OCI-LY1 (cell line): ENCODE data around the gene EML4.

Experiments
- H2AFZ ChIP-seq: fragments of 200-600 bp; sonication (generic), shearing (Covaris generic); 2 replicates; pipeline ENCODE4 v1.6.0; 2014; ENCODE audit warnings: antibody characterized with exemption, mild to moderate bottlenecking, low read length
- H3F3A ChIP-seq: fragments of 200-600 bp; sonication (generic), shearing (Covaris generic); 2 replicates; pipeline ENCODE4 v1.6.0; 2014; ENCODE audit warnings: mild to moderate bottlenecking, antibody characterized with exemption, low read length, moderate library complexity; ENCODE audit not compliant: insufficient read depth
- H3K27ac ChIP-seq: fragments of 200-600 bp; sonication (generic); 2 replicates; pipeline ENCODE4 v1.5.1; 2014; ENCODE audit warnings: low read length, mixed run types, mild to moderate bottlenecking, low read depth; ENCODE audit not compliant: poor library complexity, severe bottlenecking
- H3K27me3 ChIP-seq: fragments of 200-600 bp; sonication (generic); 2 replicates; pipeline ENCODE4 v1.6.0; 2014; ENCODE audit warnings: antibody characterized with exemption, mild to moderate bottlenecking, low read length, moderate library complexity; ENCODE audit not compliant: insufficient read depth
- H3K36me3 ChIP-seq: fragments of 200-600 bp; sonication (generic); 2 replicates; pipeline ENCODE4 v1.6.1; 2014; ENCODE audit warnings: mild to moderate bottlenecking, antibody characterized with exemption, low read length, moderate library complexity, mixed read lengths; ENCODE audit not compliant: insufficient read depth
- H3K4me1 ChIP-seq: fragments of 200-600 bp; sonication (generic); 2 replicates; pipeline ENCODE4 v1.5.1; 2014; ENCODE audit warnings: mild to moderate bottlenecking, low read length, moderate library complexity; ENCODE audit not compliant: insufficient read depth, severe bottlenecking
- H3K4me2 ChIP-seq: fragments of 200-600 bp; sonication (generic), shearing (Covaris generic); 2 replicates; pipeline ENCODE4 v1.6.1; 2014; ENCODE audit warnings: low read length
- H3K4me3 ChIP-seq: fragments of 200-600 bp; sonication (generic); 2 replicates; pipeline ENCODE4 v1.5.1; 2014; ENCODE audit warnings: low read length, low read depth, mild to moderate bottlenecking, mixed read lengths; ENCODE audit not compliant: poor library complexity, severe bottlenecking
- H3K79me2 ChIP-seq: fragments of 200-600 bp; shearing (Covaris generic); 2 replicates; pipeline ENCODE4 v1.6.1; 2016; ENCODE audit warnings: mixed run types, low read length, mixed read lengths; ENCODE audit not compliant: insufficient read depth
- H3K9ac ChIP-seq: fragments of 200-600 bp; sonication (generic), shearing (Covaris generic); 2 replicates; pipeline ENCODE4 v1.6.1; 2014; ENCODE audit warnings: mild to moderate bottlenecking, low read length, mixed read lengths
- H3K9me2 ChIP-seq: fragments of 200-600 bp; sonication (generic), shearing (Covaris generic); 2 replicates; pipeline ENCODE4 v1.6.1; 2014; ENCODE audit warnings: low read depth, mild to moderate bottlenecking, low read length, mixed read lengths
- H3K9me3 ChIP-seq: fragments of 200-600 bp; shearing (Covaris generic); 2 replicates; pipeline ENCODE4 v1.6.1; 2014; ENCODE audit warnings: low read length, mixed read lengths
- H4K20me1 ChIP-seq: fragments of 200-600 bp; sonication (generic), shearing (Covaris generic); 2 replicates; pipeline ENCODE4 v1.6.0; 2016; ENCODE audit warnings: mild to moderate bottlenecking, low read length; ENCODE audit not compliant: insufficient read depth
- CTCF ChIP-seq: fragments of 200-600 bp; sonication (generic), shearing (Covaris generic); IDR thresholded peaks from 2 replicates; pipeline ENCODE4 v1.5.1; 2017; ENCODE audit warnings: mild to moderate bottlenecking, antibody characterized with exemption, low read length, moderate library complexity, mixed read lengths
- EZH2 ChIP-seq: fragments of 200-600 bp; sonication (generic), shearing (Covaris generic); IDR thresholded peaks from 2 replicates; pipeline ENCODE4 v1.8.0; 2017; ENCODE audit warnings: borderline replicate concordance, mixed run types, mild to moderate bottlenecking, antibody characterized with exemption, low read length, moderate library complexity, mixed read lengths

Gene EML4

DNA sequence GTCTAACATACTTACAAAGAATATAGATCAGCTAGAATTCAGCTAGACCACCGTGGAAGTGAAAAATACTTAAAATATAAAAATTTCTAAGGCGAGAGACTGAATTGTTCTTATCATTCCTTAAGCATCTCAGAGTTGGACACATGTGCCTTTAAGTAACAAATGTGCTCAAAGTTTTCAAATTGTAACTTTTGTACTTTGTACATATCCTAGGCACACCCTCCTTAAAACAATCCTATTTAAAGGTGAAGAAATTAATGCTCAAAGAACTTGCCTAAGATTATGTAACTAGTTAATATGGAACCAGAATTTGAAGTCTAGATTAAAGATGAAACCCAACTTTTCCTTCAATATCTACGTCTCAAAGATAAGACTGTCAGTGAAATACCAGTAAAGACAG, 74.1 kb downstream of the EML4 start:
- Histone ChIP-seq H2AFZ (no peak overlapping the region), H4K20me1 (no peaks in the 10 kb centered on the region), H3K9me2 (no peaks in the 10 kb centered on the region), H3K4me2 (no peak overlapping the region), H3K9ac (no peak overlapping the region), H3K4me1 (no peaks in the 10 kb centered on the region), H3K9me3 (no peaks in the 10 kb centered on the region), H3K36me3 (no peaks in the 10 kb centered on the region), H3K27ac (no peak overlapping the region), H3F3A (no peaks in the 10 kb centered on the region), H3K79me2 (no peaks in the 10 kb centered on the region), H3K27me3 (no peaks in the 10 kb centered on the region), H3K4me3 (no peak overlapping the region)
- TF ChIP-seq CTCF = no peak
- TF ChIP-seq EZH2 = no peak

GRCh38 chr2:42244520-42244919, 75.4 kb downstream of the EML4 start:
- Histone ChIP-seq H3K4me1 (peaks cover 2% of the 10 kb centered on the region), H3K79me2 (no peaks in the 10 kb centered on the region), H3K4me2 (no peak overlapping the region), H3K27me3 (no peaks in the 10 kb centered on the region), H3F3A (no peaks in the 10 kb centered on the region), H3K9ac (no peak overlapping the region), H3K36me3 (no peaks in the 10 kb centered on the region), H3K9me3 (no peaks in the 10 kb centered on the region), H4K20me1 (no peaks in the 10 kb centered on the region), H3K27ac (no peak overlapping the region), H3K9me2 (no peaks in the 10 kb centered on the region), H3K4me3 (no peak overlapping the region), H2AFZ (no peak overlapping the region)
- TF ChIP-seq EZH2 = no peak
- TF ChIP-seq CTCF = no peak

DNA sequence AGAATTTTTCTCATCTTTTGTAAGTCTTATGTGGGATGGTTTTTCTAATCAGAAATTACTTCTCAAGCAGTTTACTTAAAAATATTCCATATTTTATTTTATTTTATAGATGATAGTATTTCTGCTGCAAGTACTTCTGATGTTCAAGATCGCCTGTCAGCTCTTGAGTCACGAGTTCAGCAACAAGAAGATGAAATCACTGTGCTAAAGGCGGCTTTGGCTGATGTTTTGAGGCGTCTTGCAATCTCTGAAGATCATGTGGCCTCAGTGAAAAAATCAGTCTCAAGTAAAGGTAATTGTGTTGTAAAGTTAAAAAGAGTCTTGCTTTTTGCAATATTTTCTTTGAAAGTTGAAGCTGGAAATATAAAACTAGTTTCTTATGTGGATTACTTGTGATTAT, 76.2 kb downstream of the EML4 start:
- Histone ChIP-seq H3K9me3 (no peaks in the 10 kb centered on the region), H2AFZ (no peak overlapping the region), H3K4me2 (no peak overlapping the region), H3K79me2 (no peaks in the 10 kb centered on the region), H3K9me2 (no peaks in the 10 kb centered on the region), H3K27me3 (no peaks in the 10 kb centered on the region), H3F3A (no peaks in the 10 kb centered on the region), H3K36me3 (no peaks in the 10 kb centered on the region), H3K4me1 (peaks cover 10% of the 10 kb centered on the region), H4K20me1 (no peaks in the 10 kb centered on the region), H3K27ac (no peak overlapping the region), H3K9ac (no peak overlapping the region), H3K4me3 (no peak overlapping the region)
- TF ChIP-seq CTCF = no peak
